ENCODE measurements around the gene SLC30A10.
"Not testable (repeated sequence)": the region's sequence is repeated elsewhere in the genome, so short reads cannot be mapped to it uniquely, and the experiment has no call there.

SLC30A10 gene

DNA sequence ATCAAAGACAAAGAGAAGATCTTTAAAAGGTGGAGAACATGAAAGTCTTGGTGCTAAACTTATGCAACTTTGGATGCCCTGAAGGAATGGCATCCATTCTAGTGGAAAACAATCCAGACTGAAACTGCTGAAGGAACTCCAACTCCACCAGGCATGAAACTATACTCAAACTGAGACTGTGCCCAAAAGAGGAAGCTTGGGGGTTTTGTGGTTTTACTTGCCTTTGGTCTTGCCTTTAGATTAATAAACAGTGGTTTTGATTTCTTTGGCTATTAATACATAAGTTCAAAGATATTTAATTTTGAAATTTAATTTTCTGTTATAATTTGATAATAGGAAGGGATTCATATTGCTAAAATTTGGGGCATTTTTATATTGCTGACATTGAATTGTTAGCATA, 17.4 kb upstream of the SLC30A10 start:
- DNase-seq (ENCODE audit: low read depth in 1 of 2, low spot score in 1 of 2) = no peak
- in situ Hi-C loops (cut with HindIII; ENCODE audit: low pct_unique_long_range_greater_than_20kb, low sequenced_read_pairs) = no loop called here
- TF ChIP-seq JUND (IDR thresholded peaks at IDR 0.05; ENCODE audit: low read depth) = no peak

GRCh38 chr1:219941179-219942118, 13.1 kb upstream of the SLC30A10 start:
- TF ChIP-seq JUND (IDR thresholded peaks at IDR 0.05; ENCODE audit: low read depth) = no peak
- DNase-seq (ENCODE audit: low read depth in 1 of 2, low spot score in 1 of 2) = no peak
- in situ Hi-C loops (cut with HindIII; ENCODE audit: low pct_unique_long_range_greater_than_20kb, low sequenced_read_pairs) = no loop called here

GRCh38 chr1:219940707-219941106, 12.3 kb upstream of the SLC30A10 start:
- in situ Hi-C loops (cut with HindIII; ENCODE audit: low pct_unique_long_range_greater_than_20kb, low sequenced_read_pairs) = no loop called here
- no peak for DNase-seq (ENCODE audit: low read depth in 1 of 2, low spot score in 1 of 2)
- no peak for TF ChIP-seq JUND (IDR thresholded peaks at IDR 0.05; ENCODE audit: low read depth)

DNA sequence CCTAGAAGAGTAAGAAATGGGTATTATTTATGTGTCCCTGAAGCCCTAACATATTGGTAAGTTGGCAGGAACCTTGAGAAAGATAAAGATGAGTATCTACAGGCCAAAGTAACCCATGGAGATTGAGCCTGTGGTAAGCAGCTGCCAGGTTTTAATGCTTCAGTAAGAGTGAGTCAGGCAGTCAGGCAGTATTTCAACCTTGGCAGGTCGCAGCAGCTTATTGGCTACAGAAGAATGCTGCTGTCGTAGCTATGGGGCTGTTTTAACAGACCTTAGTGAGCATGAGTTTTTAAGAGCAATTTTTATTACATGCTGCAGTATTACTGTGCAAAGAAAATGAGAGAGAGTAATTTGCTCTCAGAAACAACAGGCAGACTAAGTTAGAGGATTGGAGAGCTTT, 10.3 kb upstream of the SLC30A10 start:
- in situ Hi-C loops (cut with HindIII; ENCODE audit: low pct_unique_long_range_greater_than_20kb, low sequenced_read_pairs) = no loop called here
- DNase-seq (ENCODE audit: low read depth in 1 of 2, low spot score in 1 of 2) = peak in 1 of 2 experiments; percentile 26
- TF ChIP-seq JUND (IDR thresholded peaks at IDR 0.05; ENCODE audit: low read depth) = no peak

GRCh38 chr1:219933763-219934162, 5.4 kb upstream of the SLC30A10 start:
- DNase-seq (ENCODE audit: low read depth in 1 of 2, low spot score in 1 of 2); in situ Hi-C loops (cut with HindIII; ENCODE audit: low pct_unique_long_range_greater_than_20kb, low sequenced_read_pairs): not testable (repeated sequence)

DNA sequence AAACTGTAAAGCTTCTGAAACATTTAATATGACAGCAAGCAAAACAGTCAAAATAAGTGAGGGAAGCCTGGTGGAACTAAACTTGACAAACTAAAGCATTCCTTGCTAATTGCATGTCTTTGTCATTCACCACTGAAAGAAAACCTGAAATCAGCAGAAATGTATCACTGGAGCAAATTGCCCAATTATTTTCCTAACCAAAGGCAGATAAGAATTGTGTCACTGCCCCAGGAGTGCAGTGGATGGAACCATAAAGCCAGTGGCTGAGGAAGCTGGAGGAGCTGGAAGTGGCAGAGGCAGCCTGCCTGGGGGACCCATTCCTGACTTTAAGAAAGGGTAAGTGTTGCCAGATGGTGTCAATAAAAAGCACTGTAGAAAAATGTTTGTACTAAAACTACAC, 2.7 kb upstream of the SLC30A10 start:
- DNase-seq (ENCODE audit: low read depth in 1 of 2, low spot score in 1 of 2) = no peak
- TF ChIP-seq JUND (IDR thresholded peaks at IDR 0.05; ENCODE audit: low read depth) = no peak
- in situ Hi-C loops (cut with HindIII; ENCODE audit: low pct_unique_long_range_greater_than_20kb, low sequenced_read_pairs) = no loop called here

DNA sequence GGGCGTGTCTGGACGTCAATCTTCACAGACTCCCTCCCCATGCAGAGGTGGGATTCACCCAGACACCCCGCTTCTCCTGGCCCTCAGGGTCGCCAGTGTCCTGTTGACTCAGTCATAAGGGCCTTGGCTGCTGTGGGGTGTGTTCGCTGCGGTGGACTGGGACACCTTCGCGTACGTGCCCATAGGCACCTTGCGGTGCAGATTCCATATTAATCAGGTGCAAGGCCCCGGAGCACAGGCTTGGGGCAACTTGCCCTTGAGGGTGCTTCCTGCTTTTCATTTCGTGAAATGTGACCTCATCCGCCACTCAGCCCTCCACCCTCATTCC, 398 bp upstream of the SLC30A10 start:
- no peak for DNase-seq (ENCODE audit: low read depth in 1 of 2, low spot score in 1 of 2)
- no peak for TF ChIP-seq JUND (IDR thresholded peaks at IDR 0.05; ENCODE audit: low read depth)
- in situ Hi-C loops (cut with HindIII; ENCODE audit: low pct_unique_long_range_greater_than_20kb, low sequenced_read_pairs) = no loop called here

DNA sequence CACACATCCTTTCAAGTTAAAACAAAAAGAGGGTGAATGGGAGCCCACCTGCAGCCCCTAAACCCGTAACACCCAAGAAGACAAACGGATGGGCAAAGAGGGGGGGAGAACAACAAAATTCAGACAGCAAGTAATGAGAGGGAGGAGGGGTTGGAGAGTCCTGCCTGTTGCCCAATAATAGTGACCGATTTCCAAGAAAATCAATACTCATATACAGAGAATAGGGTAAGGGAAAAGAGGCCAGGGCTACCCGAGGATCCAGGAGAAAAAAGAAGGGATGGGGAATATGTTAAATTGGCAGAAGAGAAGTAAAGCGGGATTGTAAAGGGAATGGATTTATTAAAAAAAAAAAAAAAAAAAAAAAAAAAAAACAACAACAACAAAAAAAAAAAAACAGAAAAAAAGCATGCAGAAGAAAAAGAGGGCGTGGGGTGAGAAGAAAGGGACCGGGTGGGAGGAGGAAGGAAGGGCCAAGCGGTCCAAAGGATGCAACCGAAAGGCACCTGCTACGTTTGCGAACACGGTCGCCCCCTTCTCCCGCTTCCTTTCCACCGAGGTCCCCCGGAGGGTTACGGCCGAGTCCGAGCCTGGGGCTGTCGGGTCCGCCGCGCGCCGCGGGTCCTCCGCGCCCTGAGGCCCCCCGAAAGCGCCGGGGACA, 930 bp downstream of the SLC30A10 start:
- no peak for DNase-seq (ENCODE audit: low read depth in 1 of 2, low spot score in 1 of 2)
- TF ChIP-seq JUND (IDR thresholded peaks at IDR 0.05; ENCODE audit: low read depth) = no peak

DNA sequence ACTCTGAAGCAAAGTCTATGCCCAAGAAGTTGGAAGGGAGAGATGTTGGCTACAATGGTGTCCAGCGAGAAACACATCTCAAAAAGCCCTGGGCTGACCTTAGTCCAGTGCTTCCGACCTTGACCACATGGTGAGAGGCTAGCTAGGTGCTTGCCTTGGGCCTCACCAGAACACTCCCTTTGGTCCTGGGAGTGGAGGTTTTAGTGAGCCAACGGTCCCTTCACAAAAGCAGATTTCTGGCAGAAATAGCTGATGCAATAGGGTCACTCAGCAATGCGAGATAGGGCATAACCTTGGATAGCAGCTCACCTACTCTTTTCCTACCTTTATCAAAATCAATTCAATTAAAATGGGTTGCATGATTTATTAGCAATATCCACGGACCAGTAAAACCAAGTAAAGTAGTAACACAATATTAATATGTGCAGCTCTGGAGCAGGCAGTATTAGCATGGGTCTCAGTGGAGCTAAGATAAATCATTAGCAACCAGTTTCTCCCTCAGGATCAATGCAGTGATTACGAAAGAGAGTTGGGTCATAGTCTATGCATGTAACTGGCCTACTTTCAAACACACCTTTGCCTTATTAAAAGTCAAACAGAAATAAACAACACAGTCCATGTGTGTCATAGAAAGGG, 1.9 kb downstream of the SLC30A10 start:
- no peak for DNase-seq (ENCODE audit: low read depth in 1 of 2, low spot score in 1 of 2)
- no peak for TF ChIP-seq JUND (IDR thresholded peaks at IDR 0.05; ENCODE audit: low read depth)
- in situ Hi-C loops (cut with HindIII; ENCODE audit: low pct_unique_long_range_greater_than_20kb, low sequenced_read_pairs) = no loop called here

More for the DNA sequence above, 930 bp downstream of the SLC30A10 start:
- in situ Hi-C loops (cut with HindIII; ENCODE audit: low pct_unique_long_range_greater_than_20kb, low sequenced_read_pairs) = no loop called here

- DNase-seq (ENCODE audit: low read depth in 1 of 2, low spot score in 1 of 2) = no peak
- no peak for TF ChIP-seq JUND (IDR thresholded peaks at IDR 0.05; ENCODE audit: low read depth)
- in situ Hi-C loops (cut with HindIII; ENCODE audit: low pct_unique_long_range_greater_than_20kb, low sequenced_read_pairs) = no loop called here
Observed at GRCh38 chr1:219924342-219924741, 4.0 kb downstream of the SLC30A10 start.

- in situ Hi-C loops (cut with HindIII; ENCODE audit: low pct_unique_long_range_greater_than_20kb, low sequenced_read_pairs) = no loop called here
- no peak for DNase-seq (ENCODE audit: low read depth in 1 of 2, low spot score in 1 of 2)
- no peak for TF ChIP-seq JUND (IDR thresholded peaks at IDR 0.05; ENCODE audit: low read depth)
Observed at GRCh38 chr1:219917851-219918466, 10.4 kb downstream of the SLC30A10 start.

DNA sequence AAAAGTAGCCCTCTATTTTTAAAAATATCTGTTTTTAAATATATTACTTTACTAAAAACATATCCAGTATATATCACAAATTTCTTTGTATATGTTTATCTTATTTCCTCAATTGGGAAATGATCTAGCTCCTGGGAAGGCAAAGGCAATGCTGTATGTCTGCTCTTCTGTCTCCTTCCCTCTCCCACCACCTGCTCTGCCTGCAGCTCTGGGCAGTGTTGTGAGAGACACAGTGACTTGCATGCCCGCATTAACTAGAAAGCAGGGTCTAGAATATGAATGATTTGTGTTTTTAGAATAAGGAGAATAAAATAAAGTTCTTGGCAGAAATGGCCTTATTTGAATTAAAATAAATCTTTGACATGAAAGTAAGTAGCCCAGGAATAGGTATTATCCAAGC, 11.1 kb downstream of the SLC30A10 start:
- in situ Hi-C loops (cut with HindIII; ENCODE audit: low pct_unique_long_range_greater_than_20kb, low sequenced_read_pairs) = no loop called here
- no peak for TF ChIP-seq JUND (IDR thresholded peaks at IDR 0.05; ENCODE audit: low read depth)
- no peak for DNase-seq (ENCODE audit: low read depth in 1 of 2, low spot score in 1 of 2)

DNA sequence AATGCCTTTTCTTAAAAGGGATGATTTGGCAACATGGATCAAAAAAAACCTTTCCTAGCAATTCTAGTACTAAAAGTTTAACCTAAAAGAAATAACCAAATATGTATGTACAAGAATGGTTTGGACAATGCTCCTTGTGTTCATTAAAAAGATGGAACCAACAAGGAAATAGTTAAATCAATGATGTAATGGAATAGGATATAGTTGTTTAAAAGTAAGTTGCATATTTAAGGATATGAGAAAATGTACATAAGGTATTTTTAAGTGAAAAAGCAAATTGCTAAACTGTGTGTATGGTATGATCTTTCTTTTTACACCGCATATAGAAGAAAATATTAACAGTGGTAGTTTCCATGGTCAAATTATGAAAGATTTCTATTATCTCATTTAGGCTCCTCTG, 12.1 kb downstream of the SLC30A10 start:
- no peak for DNase-seq (ENCODE audit: low read depth in 1 of 2, low spot score in 1 of 2)
- no peak for TF ChIP-seq JUND (IDR thresholded peaks at IDR 0.05; ENCODE audit: low read depth)
- in situ Hi-C loops (cut with HindIII; ENCODE audit: low pct_unique_long_range_greater_than_20kb, low sequenced_read_pairs) = no loop called here
